HK-2 (cell line): ENCODE results near the gene HIPK2.

Source experiments
- DNase-seq: peaks from one replicate; pipeline ENCODE4 v3.0.0-alpha.2; 2018; ENCODE audit not compliant: unreplicated experiment

The HIPK2 gene

GRCh38 chr7:139714163-139714901 is 63.5 kb downstream of the HIPK2 start:
- no peak for DNase-seq

GRCh38 chr7:139713526-139714162 is 64.2 kb downstream of the HIPK2 start:
- DNase-seq = no peak

DNA sequence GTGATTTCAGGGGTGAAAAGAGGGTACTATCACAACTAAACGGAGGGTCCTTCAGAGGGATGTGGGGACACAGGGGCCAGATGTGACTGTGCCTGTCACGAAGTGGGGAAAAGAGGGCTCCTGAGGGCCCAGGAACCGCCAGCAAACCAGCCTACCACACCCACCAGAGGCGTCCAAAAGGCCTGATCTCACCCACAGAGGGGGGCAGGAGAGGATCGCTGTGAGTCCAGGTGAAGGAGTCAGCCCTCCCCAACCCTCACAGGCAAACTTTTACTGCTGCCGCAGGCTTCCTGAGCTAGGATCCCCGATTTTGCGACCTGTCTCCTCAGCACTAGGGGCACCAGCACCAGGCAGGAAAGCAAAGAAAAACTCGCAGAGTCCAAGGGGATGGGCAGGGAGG is 64.7 kb downstream of the HIPK2 start:
- no peak for DNase-seq

GRCh38 chr7:139711991-139712743 is 65.6 kb downstream of the HIPK2 start:
- DNase-seq = no peak

DNA sequence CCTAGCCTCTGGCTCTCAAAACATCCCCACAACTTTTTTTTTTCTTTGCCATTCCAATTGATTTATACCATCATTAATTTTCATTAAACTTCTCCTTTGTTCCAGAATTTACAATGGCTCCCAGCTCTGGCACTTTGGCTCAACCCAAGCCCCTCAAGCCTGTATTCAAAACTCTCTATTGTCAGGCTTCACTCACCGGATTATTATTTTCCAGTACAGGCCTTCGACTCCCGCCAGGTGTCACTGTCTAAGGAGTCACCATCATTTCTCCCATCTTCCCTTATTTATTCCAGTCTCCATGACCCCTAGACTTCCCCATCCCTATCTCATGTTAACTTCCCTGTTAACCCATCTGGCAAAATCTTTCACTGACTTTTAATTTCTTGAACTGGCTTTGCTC is 67.8 kb downstream of the HIPK2 start:
- no peak for DNase-seq

GRCh38 chr7:139709485-139709884 is 68.3 kb downstream of the HIPK2 start:
- DNase-seq = no peak

DNA sequence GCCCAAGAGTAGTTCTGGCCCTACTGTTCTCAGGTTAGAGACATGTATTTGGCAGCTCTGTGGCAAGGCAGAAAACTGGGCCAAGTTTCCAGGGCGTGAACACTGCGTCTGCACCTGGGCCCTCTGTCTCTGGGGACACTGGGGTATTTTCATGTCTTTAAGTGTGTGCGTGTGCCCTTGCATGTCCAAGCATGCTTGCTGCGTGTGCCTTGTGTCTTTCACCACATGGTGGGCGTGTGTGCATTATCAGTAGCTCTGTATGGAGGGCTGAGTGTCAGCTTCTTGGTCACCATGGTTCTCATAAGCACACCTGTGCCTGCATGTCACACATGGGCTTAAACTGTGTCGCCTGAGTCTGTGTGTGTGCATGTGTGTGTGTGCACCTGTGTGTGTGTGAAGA is 69.3 kb downstream of the HIPK2 start:
- no peak for DNase-seq

DNA sequence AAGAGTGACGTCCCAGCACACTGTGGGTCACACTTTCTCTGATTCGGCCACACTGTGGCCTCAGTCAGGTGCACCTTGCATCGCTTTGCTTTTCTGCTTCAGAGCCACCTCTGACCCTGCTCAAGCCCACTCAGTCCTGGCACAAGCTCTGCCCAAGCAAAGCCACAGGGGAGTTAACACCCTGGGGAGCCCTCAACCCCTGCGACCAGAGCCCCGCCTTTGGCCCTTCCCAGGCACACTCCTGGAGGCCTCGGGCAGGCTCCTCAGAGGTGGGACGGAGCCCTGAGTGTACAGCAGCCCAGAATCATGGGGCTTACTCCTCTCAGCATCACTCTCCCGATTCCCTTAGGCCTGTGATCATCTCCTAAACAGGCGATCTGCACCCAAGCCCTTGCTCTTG is 71.0 kb downstream of the HIPK2 start:
- no peak for DNase-seq

DNA sequence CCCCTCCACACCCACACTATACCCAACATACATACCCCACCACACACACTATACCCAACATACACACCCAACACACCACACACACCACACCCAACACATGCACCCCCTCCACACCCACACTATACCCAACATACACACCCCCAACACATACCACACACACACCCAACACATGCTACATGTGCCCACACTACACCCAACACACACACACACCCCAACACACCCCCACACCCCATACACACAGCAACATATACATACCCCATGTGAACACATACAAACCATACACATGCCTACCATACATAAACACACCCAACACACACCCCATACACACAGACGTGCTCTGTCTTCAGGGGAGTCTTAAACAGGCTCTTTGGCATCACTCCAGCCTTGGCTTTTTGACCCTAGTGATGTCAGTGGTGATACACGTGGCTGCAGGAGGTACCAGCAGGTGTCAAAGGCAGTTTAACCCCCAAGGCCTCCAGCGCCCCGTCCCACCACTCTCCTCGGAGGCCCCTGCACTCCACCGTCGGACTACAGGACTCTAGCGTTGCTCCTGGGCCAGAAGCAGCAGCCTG is 73.4 kb downstream of the HIPK2 start:
- no peak for DNase-seq

DNA sequence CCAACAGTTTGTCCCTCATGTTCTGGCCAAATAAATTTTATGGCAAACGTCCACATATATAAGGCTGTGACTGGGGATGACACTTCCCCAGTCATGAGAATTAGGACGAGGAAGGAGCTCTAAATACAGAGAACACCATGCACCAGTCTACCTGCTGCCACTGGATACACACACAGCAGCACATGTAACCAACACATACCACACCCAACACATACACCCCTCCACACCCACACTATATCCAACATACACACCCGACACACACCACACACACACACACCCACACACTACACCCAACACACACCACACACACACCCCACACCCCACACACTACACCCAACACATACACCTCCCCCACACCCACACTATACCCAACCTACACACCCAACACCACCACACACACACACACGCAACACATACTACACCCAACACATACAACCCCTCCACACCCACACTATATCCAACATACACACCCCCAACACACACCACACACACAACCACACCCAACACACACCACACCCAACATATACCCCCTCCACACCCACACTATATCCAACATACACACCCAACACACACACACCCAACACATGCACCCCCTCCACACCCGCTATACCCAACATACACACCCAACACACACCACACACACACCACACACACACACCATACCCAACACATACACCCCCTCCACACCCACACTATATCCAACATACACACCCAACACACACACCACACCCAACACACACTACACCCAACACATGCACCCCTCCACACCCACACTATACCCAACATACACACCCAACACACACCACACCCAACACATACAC is 74.1 kb downstream of the HIPK2 start:
- DNase-seq = no peak

DNA sequence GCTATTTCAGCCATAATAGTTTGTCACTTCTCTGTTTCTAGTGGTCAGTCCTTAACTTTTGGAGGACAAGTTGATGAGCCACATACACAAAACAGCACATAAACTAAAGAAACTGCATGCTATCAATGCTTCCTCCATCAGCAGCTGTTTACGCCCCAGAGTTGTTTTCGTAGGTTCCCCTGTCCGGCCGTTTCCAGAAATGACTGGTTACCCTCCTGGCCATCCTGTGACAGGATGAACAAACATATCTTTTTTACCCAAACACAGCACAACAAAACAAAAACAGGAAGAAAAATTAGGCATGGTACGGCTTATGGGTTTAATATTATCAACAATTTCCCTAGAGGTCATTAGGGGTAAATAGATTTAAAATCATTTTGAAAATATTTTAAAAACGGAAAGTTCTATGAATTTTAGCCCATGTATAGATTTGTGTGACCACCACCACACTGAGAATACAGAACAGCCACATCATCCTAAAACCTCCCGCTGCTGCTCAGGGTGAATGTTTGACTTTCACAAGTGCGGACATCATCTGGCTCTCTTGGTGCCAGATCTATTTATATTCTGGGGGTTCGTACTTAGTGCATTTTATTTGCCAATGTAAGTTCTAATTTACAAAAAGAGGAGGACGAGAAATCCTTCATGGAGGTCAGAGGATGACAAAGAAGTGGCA is 74.8 kb downstream of the HIPK2 start:
- no peak for DNase-seq

GRCh38 chr7:139702313-139702731 is 75.5 kb downstream of the HIPK2 start:
- no peak for DNase-seq

DNA sequence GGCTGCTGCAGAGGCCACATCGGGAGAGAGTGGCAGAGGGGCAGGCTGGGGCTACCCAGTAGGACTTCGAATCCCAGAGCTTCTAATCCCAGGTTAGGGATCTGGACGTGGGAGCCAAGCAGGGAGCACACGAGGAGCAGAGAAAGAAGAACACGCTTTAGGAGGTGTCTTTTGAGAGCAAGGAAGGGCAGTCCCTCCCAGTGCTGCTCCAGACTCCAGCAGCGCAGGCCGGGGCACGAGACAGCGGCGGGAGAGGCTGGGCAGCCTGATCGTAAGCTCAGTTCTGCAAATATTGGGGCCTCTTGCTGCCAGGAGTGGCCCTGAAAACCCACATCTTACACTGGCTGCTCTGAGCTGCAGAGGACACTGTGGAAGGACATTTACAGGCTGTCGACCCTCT is 75.9 kb downstream of the HIPK2 start:
- DNase-seq = no peak

- DNase-seq = no peak
Observed at GRCh38 chr7:139700505-139701235, 77.1 kb downstream of the HIPK2 start.

- DNase-seq = no peak
Observed at GRCh38 chr7:139699640-139700504, 77.9 kb downstream of the HIPK2 start.

- DNase-seq = no peak
Observed at GRCh38 chr7:139698844-139699243, 79.0 kb downstream of the HIPK2 start.

- DNase-seq = no peak
Observed at GRCh38 chr7:139698278-139698677, 79.5 kb downstream of the HIPK2 start.

- DNase-seq = no peak
Observed at GRCh38 chr7:139697056-139697455, 80.7 kb downstream of the HIPK2 start.

GRCh38 chr7:139696552-139696951 is 81.2 kb downstream of the HIPK2 start:
- DNase-seq = no peak
